Upper lobe of right lung (tissue), 1 donor: Measurements from ENCODE around the gene ATG16L2. TPM values are rescaled to one million over a fixed set of nuclear protein-coding genes. Genes with fewer than 3 reads are reported as not detected.

ENCODE experiments used
- ATAC-seq: fragments of 200-7000 bp; cut with Tn5 transposase; one replicate; pipeline ENCODE4 v1.9.1; 2020; ENCODE audit warnings: mild to moderate bottlenecking, moderate library complexity
- DNase-seq: peaks from one replicate; pipeline ENCODE4 v3.0.0-alpha.2; 2020
- H3K27ac ChIP-seq: fragments of 200-600 bp; one replicate; pipeline ENCODE4 v1.8.0; 2022
- H3K27me3 ChIP-seq: fragments of 200-600 bp; one replicate; pipeline ENCODE4 v1.8.0; 2022; ENCODE audit warnings: mild to moderate bottlenecking
- H3K36me3 ChIP-seq: fragments of 200-600 bp; one replicate; pipeline ENCODE4 v1.8.0; 2022
- H3K4me1 ChIP-seq: fragments of 200-600 bp; one replicate; pipeline ENCODE4 v1.8.0; 2022
- H3K4me3 ChIP-seq: fragments of 200-600 bp; one replicate; pipeline ENCODE4 v1.8.0; 2022; ENCODE audit warnings: mild to moderate bottlenecking
- H3K9me3 ChIP-seq: fragments of 200-600 bp; one replicate; pipeline ENCODE4 v1.8.0; 2022
- CTCF ChIP-seq: fragments of 200-600 bp; IDR thresholded peaks from one replicate; pipeline ENCODE4 v1.8.0; 2022; ENCODE audit warnings: antibody characterized with exemption
- intact Hi-C: fragments of 100-400 bp; cut with DNase I; formaldehyde crosslinking; loops from one replicate; pipeline ENCODE4 v1.11.0; 2022
- total RNA-seq: library from RNA; stranded (reverse); fragmentation: NEBNext Ultra II Directional; extraction: Animal tissue kit (Norgen Biotek cat#: 25700); gene quantifications from one replicate; pipeline ENCODE4 v1.2.1, GENCODE V29; 2021
- donor health status: DM: no; HTN: yes; CAD: no; lungs with severe emphysema.

The ATG16L2 gene
- total RNA-seq, 1 donor from 2014 or later = 77.5 TPM

GRCh38 chr11:72780296-72781062, 33.7 kb upstream of the ATG16L2 start:
- TF ChIP-seq CTCF = no peak
- ATAC-seq (no peak), DNase-seq (no peak)
- peak overlapping the region; percentile 66 for H3K27ac ChIP-seq
- peak overlapping the region; percentile 58 for H3K4me3 ChIP-seq
- H3K36me3 ChIP-seq = no peaks in the 10 kb centered on the region
- H3K27me3 ChIP-seq = no peaks in the 10 kb centered on the region
- H3K4me1 ChIP-seq = peaks cover 36% of the 10 kb centered on the region
- H3K9me3 ChIP-seq = no peaks in the 10 kb centered on the region
- intact Hi-C loops = no loop called here

GRCh38 chr11:72781063-72781312, 33.2 kb upstream of the ATG16L2 start:
- no peaks in the 10 kb centered on the region for H3K36me3 ChIP-seq
- no peaks in the 10 kb centered on the region for H3K27me3 ChIP-seq
- H3K9me3 ChIP-seq = no peaks in the 10 kb centered on the region
- H3K4me3 ChIP-seq = peak overlapping the region; percentile 58
- ATAC-seq (peak; percentile 47), DNase-seq (peak; percentile 85)
- intact Hi-C loops = no loop called here
- peak overlapping the region; percentile 66 for H3K27ac ChIP-seq
- H3K4me1 ChIP-seq = peaks cover 36% of the 10 kb centered on the region
- TF ChIP-seq CTCF = no peak

GRCh38 chr11:72781313-72782080, 32.7 kb upstream of the ATG16L2 start:
- ATAC-seq (peak; percentile 37), DNase-seq (peak; percentile 80)
- intact Hi-C loops = no loop called here
- Histone ChIP-seq H3K36me3 (no peaks in the 10 kb centered on the region), H3K4me1 (peaks cover 35% of the 10 kb centered on the region), H3K27me3 (no peaks in the 10 kb centered on the region), H3K4me3 (peak overlapping the region; percentile 58), H3K27ac (peak overlapping the region; percentile 66), H3K9me3 (no peaks in the 10 kb centered on the region)
- no peak for TF ChIP-seq CTCF

- no peak overlapping the region for H3K27ac ChIP-seq
- H3K4me3 ChIP-seq = peak overlapping the region; percentile 58
- no peaks in the 10 kb centered on the region for H3K36me3 ChIP-seq
- TF ChIP-seq CTCF = no peak
- no peaks in the 10 kb centered on the region for H3K9me3 ChIP-seq
- DNase-seq (no peak), ATAC-seq (peak; percentile 12)
- H3K4me1 ChIP-seq = peaks cover 33% of the 10 kb centered on the region
- no peaks in the 10 kb centered on the region for H3K27me3 ChIP-seq
- intact Hi-C loops = no loop called here
Measured at GRCh38 chr11:72782081-72782920, 31.9 kb upstream of the ATG16L2 start.

GRCh38 chr11:72783144-72783905, 30.9 kb upstream of the ATG16L2 start:
- H3K4me3 ChIP-seq = no peak overlapping the region
- TF ChIP-seq CTCF = no peak
- ATAC-seq (no peak), DNase-seq (no peak)
- peaks cover 36% of the 10 kb centered on the region for H3K4me1 ChIP-seq
- intact Hi-C loops = no loop called here
- no peaks in the 10 kb centered on the region for H3K36me3 ChIP-seq
- no peaks in the 10 kb centered on the region for H3K27me3 ChIP-seq
- H3K9me3 ChIP-seq = no peaks in the 10 kb centered on the region
- H3K27ac ChIP-seq = no peak overlapping the region
